Duodenal mucosa (tissue), 2 donors: ENCODE data around the gene KIAA1210.

Source experiments
- H3K27ac ChIP-seq: one replicate; pipeline ENCODE4 v1.7.0; 2013; ENCODE audit warnings: low read depth, low read length
- H3K27me3 ChIP-seq, 2 donors: one replicate each; pipeline ENCODE4 v1.7.0; 2013; ENCODE audit warnings: low read length in 2 of 2, control low read depth in 1 of 2; ENCODE audit not compliant: insufficient read depth in 2 of 2, control insufficient read depth in 1 of 2
- H3K36me3 ChIP-seq, 2 donors: one replicate each; pipeline ENCODE4 v1.7.0; 2013; ENCODE audit warnings: low read length in 2 of 2, control low read depth in 1 of 2; ENCODE audit not compliant: insufficient read depth in 2 of 2, control insufficient read depth in 1 of 2
- H3K4me1 ChIP-seq, 2 donors: one replicate each; pipeline ENCODE4 v1.7.0; 2013; ENCODE audit warnings: low read length in 2 of 2, control low read depth in 1 of 2; ENCODE audit not compliant: insufficient read depth in 2 of 2, control insufficient read depth in 1 of 2
- H3K4me3 ChIP-seq, 2 donors: one replicate each; pipeline ENCODE4 v1.7.0; 2013; ENCODE audit warnings: low read length in 2 of 2, low read depth in 1 of 2
- H3K9ac ChIP-seq, 2 donors: one replicate each; pipeline ENCODE4 v1.7.0; 2013; ENCODE audit warnings: low read length in 2 of 2, low read depth in 1 of 2
- H3K9me3 ChIP-seq, 2 donors: one replicate each; pipeline ENCODE4 v1.7.0; 2013; ENCODE audit warnings: low read length in 2 of 2, control low read depth in 1 of 2; ENCODE audit not compliant: control insufficient read depth in 1 of 2

The KIAA1210 gene

GRCh38 chrX:119072744-119073143, 54.9 kb downstream of the KIAA1210 start, which contains the start of gene CT47C1:
Gene CT47C1 (plus strand): TSS chrX:119072993. CDS start chrX:119073226, 233 bp downstream.
- Histone ChIP-seq H3K9me3 (no peaks in the 10 kb centered on the region), H3K9ac (no peak within 1 kb of the TSS), H3K36me3 (no peaks in the 10 kb centered on the region), H3K4me3 (no peak within 1 kb of the TSS), H3K4me1 (no peaks in the 10 kb centered on the region), H3K27me3 (no peaks in the 10 kb centered on the region), H3K27ac (no peak within 1 kb of the TSS)

DNA sequence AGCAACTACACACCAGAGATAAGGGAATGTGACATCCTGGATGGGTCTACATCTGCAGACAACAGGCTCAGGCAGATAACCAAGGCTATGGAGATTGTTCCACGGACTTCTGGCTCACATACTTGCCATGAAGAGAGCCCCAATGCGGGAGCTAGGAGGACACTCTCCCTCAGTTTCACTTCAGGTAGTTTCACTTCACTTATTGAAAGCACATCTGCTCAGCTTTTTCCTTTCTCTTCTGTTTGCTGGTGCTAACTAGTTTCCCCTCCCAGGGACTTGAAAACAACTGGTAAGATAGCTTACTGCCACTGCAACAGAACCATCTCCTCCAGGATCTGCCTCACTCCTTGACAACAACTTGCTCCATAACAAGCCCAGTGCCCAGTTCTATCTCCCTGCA, 56.2 kb downstream of the KIAA1210 start:
- H3K36me3 ChIP-seq: no peaks in the 10 kb centered on the region
- no peaks in the 10 kb centered on the region for H3K4me1 ChIP-seq
- no peak overlapping the region for H3K4me3 ChIP-seq
- no peaks in the 10 kb centered on the region for H3K9me3 ChIP-seq
- no peak overlapping the region for H3K9ac ChIP-seq
- H3K27ac ChIP-seq: no peak overlapping the region
- H3K27me3 ChIP-seq: no peaks in the 10 kb centered on the region

- Histone ChIP-seq H3K4me3 (no peak overlapping the region), H3K9me3 (no peaks in the 10 kb centered on the region), H3K27me3 (no peaks in the 10 kb centered on the region), H3K4me1 (no peaks in the 10 kb centered on the region), H3K27ac (no peak overlapping the region), H3K36me3 (no peaks in the 10 kb centered on the region), H3K9ac (no peak overlapping the region)
These were observed 57.9 kb downstream of the KIAA1210 start for GRCh38 chrX:119069762-119070161.

DNA sequence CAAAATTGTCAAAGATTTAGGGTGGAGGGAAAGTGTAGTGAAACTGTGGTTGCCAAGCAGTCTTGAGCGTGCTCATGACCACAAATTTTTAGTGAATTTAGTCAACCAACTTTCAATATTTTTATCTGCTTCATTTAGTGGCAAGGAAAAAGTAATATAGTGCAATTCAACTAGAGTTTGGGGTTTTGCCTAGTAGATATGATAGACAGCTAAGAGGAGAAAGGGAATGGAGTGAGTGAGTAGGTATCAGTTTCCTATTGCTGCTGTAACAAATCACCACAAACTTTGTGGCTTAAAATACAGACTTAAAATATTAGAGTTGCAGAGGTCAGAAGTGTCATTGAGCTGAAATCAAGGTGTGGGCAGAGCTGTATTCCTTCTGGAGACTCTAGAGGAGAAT, 58.5 kb downstream of the KIAA1210 start:
- H3K4me3 ChIP-seq: no peak overlapping the region
- H3K4me1 ChIP-seq: no peaks in the 10 kb centered on the region
- H3K9ac ChIP-seq: no peak overlapping the region
- no peak overlapping the region for H3K27ac ChIP-seq
- no peaks in the 10 kb centered on the region for H3K36me3 ChIP-seq
- H3K9me3 ChIP-seq: no peaks in the 10 kb centered on the region
- no peaks in the 10 kb centered on the region for H3K27me3 ChIP-seq

DNA sequence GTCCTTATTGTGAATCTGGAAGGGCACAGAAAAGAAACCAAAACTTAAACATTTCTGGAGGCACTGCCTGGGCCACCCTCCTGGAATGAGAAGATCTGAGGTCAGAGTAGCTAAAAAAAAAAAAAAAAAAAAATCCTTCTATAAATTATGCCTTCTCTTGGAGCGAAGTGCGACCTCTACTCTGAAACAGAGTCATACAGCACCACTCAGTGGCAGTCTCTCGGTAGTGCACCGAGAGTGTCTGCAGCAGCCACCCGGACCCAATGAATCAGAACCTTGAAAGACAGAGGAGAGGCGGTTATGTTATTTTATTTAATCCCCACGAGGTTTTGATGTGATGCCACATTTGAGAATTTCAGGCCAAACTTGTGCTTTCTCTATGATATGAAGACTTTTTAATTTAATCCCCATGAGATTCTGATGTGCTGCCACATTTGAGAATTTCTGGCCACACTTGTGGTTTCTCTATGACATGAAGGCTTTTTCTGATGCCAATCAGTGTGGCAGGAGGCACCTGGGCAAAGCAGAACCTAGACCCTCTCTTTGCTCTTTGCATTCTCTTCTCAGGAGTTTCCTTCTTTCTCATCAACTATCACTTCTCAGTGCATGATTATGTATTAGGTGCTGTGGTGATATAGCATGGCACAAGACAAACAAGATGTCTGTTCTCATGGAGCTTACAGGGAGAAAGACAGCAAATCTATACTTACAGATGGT, 60.4 kb downstream of the KIAA1210 start:
- no peaks in the 10 kb centered on the region for H3K4me1 ChIP-seq
- no peaks in the 10 kb centered on the region for H3K27me3 ChIP-seq
- no peak overlapping the region for H3K4me3 ChIP-seq
- no peak overlapping the region for H3K9ac ChIP-seq
- no peaks in the 10 kb centered on the region for H3K36me3 ChIP-seq
- no peaks in the 10 kb centered on the region for H3K9me3 ChIP-seq
- no peak overlapping the region for H3K27ac ChIP-seq

- Histone ChIP-seq H3K4me3 (no peak overlapping the region), H3K27ac (no peak overlapping the region), H3K27me3 (no peaks in the 10 kb centered on the region), H3K9ac (no peak overlapping the region), H3K36me3 (no peaks in the 10 kb centered on the region), H3K4me1 (no peaks in the 10 kb centered on the region), H3K9me3 (no peaks in the 10 kb centered on the region)
These were observed 64.2 kb downstream of the KIAA1210 start for GRCh38 chrX:119063428-119063827.

DNA sequence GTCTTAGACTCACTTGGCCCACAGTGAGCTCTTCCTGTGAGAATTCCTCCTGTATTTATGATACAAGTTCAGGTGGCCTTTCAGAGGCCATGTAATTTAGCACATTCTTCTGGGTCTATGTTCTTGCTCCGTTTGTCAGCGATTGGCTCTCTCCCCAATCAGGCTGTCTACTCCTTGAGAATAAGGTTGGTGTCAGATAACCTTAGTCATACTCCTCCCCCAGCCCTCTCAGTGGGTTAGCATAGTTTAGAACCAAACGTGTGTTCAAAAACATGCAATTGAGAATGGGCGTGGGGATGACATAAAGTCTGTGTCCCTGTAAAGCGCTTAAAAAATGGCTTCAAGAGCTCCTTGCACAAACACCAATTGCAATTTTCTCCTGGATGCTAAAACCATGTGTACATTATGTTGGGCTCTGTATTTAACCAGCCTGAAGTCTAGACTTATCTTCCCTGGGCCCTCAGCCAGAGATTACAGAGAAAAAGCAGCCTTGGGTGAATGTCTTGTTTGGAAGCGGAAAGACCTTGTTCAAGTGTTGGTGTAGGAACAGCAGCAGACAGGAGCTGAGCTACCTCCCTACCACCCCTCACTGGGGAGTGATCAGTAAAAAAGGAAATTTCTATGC, 64.8 kb downstream of the KIAA1210 start:
- H3K4me1 ChIP-seq: no peaks in the 10 kb centered on the region
- no peaks in the 10 kb centered on the region for H3K36me3 ChIP-seq
- no peak overlapping the region for H3K27ac ChIP-seq
- H3K4me3 ChIP-seq: no peak overlapping the region
- no peaks in the 10 kb centered on the region for H3K9me3 ChIP-seq
- H3K27me3 ChIP-seq: no peaks in the 10 kb centered on the region
- no peak overlapping the region for H3K9ac ChIP-seq

DNA sequence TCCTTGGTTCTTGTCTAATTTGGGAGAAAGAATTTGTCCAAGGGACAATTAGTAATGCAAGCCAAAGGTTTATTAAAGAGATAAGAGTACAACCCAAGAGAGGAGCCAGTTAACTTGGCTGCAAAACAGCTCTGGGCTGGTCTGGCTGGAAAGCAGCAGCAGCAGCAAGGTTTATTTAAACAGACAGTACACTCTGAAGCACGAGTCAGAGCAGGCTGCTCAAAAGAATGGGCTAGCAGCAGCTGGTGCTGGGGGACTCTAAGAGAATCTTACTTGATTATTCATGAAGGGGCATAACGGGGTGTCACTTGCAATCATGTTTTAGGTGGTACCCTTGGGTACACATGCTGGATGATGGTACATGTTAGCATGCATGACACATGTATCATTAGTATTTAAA, 71.9 kb downstream of the KIAA1210 start:
- no peak overlapping the region for H3K9ac ChIP-seq
- no peak overlapping the region for H3K27ac ChIP-seq
- H3K9me3 ChIP-seq: no peaks in the 10 kb centered on the region

GRCh38 chrX:119045884-119046283, 81.7 kb downstream of the KIAA1210 start:
- Histone ChIP-seq H3K27me3 (no peaks in the 10 kb centered on the region), H3K4me1 (peaks cover 3 to 8% of the 10 kb centered on the region in 2 donors), H3K4me3 (no peak overlapping the region), H3K36me3 (no peaks in the 10 kb centered on the region), H3K9me3 (no peaks in the 10 kb centered on the region), H3K27ac (no peak overlapping the region), H3K9ac (no peak overlapping the region)

More for the DNA sequence above, 71.9 kb downstream of the KIAA1210 start:
- Histone ChIP-seq H3K27me3 (no peaks in the 10 kb centered on the region), H3K36me3 (no peaks in the 10 kb centered on the region), H3K4me1 (no peaks in the 10 kb centered on the region), H3K4me3 (no peak overlapping the region)

- Histone ChIP-seq H3K36me3 (no peaks in the 10 kb centered on the region), H3K27ac (no peak overlapping the region), H3K9ac (no peak overlapping the region), H3K4me1 (peaks cover 3 to 14% of the 10 kb centered on the region in 2 donors), H3K9me3 (no peaks in the 10 kb centered on the region), H3K27me3 (no peaks in the 10 kb centered on the region), H3K4me3 (no peak overlapping the region)
These were observed 84.6 kb downstream of the KIAA1210 start for GRCh38 chrX:119042996-119043395.
